Parathyroid adenoma (tissue), 2 donors: ENCODE results near the gene BSND.

Experiments
- H2AFZ ChIP-seq: fragments of 300-600 bp; sonication (generic); one replicate; pipeline ENCODE4 v1.7.0; 2017; ENCODE audit warnings: antibody characterized with exemption, mild to moderate bottlenecking
- H3K27ac ChIP-seq: fragments of 300-600 bp; sonication (generic); one replicate; pipeline ENCODE4 v1.7.0; 2017
- H3K27me3 ChIP-seq: fragments of 300-600 bp; sonication (generic); one replicate; pipeline ENCODE4 v1.7.0; 2017; ENCODE audit warnings: low read length; ENCODE audit not compliant: control insufficient read depth, insufficient read depth
- H3K36me3 ChIP-seq: fragments of 300-600 bp; sonication (generic); one replicate; pipeline ENCODE4 v1.7.0; 2017; ENCODE audit warnings: low read length; ENCODE audit not compliant: control insufficient read depth, insufficient read depth
- H3K4me1 ChIP-seq: fragments of 300-600 bp; sonication (generic); one replicate; pipeline ENCODE4 v1.7.0; 2017; ENCODE audit warnings: control low read depth
- H3K4me2 ChIP-seq: fragments of 300-600 bp; sonication (generic); one replicate; pipeline ENCODE4 v1.7.0; 2017; ENCODE audit warnings: low read length
- H3K4me3 ChIP-seq: fragments of 300-600 bp; sonication (generic); one replicate; pipeline ENCODE4 v1.7.0; 2017; ENCODE audit warnings: low read depth, low read length
- H3K79me2 ChIP-seq: fragments of 300-600 bp; sonication (generic); one replicate; pipeline ENCODE4 v1.7.0; 2017; ENCODE audit warnings: control low read depth
- H3K9ac ChIP-seq: fragments of 300-600 bp; sonication (generic); one replicate; pipeline ENCODE4 v1.7.0; 2017; ENCODE audit warnings: mild to moderate bottlenecking
- H3K9me3 ChIP-seq: fragments of 300-600 bp; sonication (generic); one replicate; pipeline ENCODE4 v1.7.0; 2017; ENCODE audit warnings: low read length; ENCODE audit not compliant: control insufficient read depth
- TF ChIP-seq, protein P1 (sequence below): fragments of 300-600 bp; sonication (generic); IDR thresholded peaks from one replicate; pipeline ENCODE4 v1.7.0; 2017; ENCODE audit warnings: antibody characterized with exemption, mild to moderate bottlenecking
- donor health status: primary hyperparathyroidism.

BSND gene

DNA sequence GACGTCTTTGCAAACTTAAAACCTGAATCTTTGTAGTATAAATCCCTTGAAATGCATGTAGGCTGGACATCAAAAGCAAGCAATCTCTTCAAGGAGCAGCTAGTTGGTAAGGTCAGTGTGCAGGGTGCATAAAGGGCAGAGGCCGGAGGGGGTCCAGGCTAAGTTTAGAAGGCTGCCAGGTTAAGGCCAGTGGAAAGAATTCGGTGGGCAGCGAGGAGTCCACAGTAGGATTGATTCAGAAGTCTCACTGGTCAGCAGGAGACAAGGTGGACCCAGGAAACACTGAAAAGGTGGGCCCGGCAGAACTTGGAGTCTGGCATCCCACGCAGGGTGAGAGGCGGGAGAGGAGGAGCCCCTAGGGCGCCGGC lies 40.2 kb downstream of the BSND start:
- H3K27me3 ChIP-seq, result no peaks in the 10 kb centered on the region
- TF ChIP-seq, protein P1, sequence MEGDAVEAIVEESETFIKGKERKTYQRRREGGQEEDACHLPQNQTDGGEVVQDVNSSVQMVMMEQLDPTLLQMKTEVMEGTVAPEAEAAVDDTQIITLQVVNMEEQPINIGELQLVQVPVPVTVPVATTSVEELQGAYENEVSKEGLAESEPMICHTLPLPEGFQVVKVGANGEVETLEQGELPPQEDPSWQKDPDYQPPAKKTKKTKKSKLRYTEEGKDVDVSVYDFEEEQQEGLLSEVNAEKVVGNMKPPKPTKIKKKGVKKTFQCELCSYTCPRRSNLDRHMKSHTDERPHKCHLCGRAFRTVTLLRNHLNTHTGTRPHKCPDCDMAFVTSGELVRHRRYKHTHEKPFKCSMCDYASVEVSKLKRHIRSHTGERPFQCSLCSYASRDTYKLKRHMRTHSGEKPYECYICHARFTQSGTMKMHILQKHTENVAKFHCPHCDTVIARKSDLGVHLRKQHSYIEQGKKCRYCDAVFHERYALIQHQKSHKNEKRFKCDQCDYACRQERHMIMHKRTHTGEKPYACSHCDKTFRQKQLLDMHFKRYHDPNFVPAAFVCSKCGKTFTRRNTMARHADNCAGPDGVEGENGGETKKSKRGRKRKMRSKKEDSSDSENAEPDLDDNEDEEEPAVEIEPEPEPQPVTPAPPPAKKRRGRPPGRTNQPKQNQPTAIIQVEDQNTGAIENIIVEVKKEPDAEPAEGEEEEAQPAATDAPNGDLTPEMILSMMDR, result no peak
- no peaks in the 10 kb centered on the region for H3K79me2 ChIP-seq
- H3K36me3 ChIP-seq, result no peaks in the 10 kb centered on the region
- H2AFZ ChIP-seq, result no peak overlapping the region
- no peak overlapping the region for H3K4me3 ChIP-seq
- H3K4me1 ChIP-seq, result no peaks in the 10 kb centered on the region
- H3K9ac ChIP-seq, result no peak overlapping the region
- no peaks in the 10 kb centered on the region for H3K9me3 ChIP-seq
- no peak overlapping the region for H3K4me2 ChIP-seq
- H3K27ac ChIP-seq, result no peak overlapping the region

DNA sequence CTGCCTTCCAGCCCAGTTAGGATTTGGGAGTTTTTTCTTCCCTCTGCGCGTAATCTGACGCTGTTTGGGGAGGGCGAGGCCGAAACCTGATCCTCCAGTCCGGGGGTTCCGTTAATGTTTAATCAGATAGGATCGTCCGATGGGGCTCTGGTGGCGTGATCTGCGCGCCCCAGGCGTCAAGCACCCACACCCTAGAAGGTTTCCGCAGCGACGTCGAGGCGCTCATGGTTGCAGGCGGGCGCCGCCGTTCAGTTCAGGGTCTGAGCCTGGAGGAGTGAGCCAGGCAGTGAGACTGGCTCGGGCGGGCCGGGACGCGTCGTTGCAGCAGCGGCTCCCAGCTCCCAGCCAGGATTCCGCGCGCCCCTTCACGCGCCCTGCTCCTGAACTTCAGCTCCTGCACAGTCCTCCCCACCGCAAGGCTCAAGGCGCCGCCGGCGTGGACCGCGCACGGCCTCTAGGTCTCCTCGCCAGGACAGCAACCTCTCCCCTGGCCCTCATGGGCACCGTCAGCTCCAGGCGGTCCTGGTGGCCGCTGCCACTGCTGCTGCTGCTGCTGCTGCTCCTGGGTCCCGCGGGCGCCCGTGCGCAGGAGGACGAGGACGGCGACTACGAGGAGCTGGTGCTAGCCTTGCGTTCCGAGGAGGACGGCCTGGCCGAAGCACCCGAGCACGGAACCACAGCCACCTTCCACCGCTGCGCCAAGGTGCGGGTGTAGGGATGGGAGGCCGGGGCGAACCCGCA lies 40.8 kb downstream of the BSND start, which contains the start of gene PCSK9:
Gene PCSK9 (plus strand): TSS at position 207 of the 741 bp plus-strand sequence. CDS start 290 bp downstream, at position 497.
- peak within 1 kb of the TSS; percentile 27 for H3K4me2 ChIP-seq
- H2AFZ ChIP-seq, result no peak within 1 kb of the TSS
- no peak within 1 kb of the TSS for H3K9ac ChIP-seq
- TF ChIP-seq, protein P1, result no peak
- no peak within 1 kb of the TSS for H3K27ac ChIP-seq
- H3K4me3 ChIP-seq, result no peak within 1 kb of the TSS
- no peaks in the 10 kb centered on the region for H3K9me3 ChIP-seq
- no peaks in the 10 kb centered on the region for H3K36me3 ChIP-seq
- H3K79me2 ChIP-seq, result no peaks in the 10 kb centered on the region
- H3K4me1 ChIP-seq, result no peaks in the 10 kb centered on the region
- H3K27me3 ChIP-seq, result no peaks in the 10 kb centered on the region

DNA sequence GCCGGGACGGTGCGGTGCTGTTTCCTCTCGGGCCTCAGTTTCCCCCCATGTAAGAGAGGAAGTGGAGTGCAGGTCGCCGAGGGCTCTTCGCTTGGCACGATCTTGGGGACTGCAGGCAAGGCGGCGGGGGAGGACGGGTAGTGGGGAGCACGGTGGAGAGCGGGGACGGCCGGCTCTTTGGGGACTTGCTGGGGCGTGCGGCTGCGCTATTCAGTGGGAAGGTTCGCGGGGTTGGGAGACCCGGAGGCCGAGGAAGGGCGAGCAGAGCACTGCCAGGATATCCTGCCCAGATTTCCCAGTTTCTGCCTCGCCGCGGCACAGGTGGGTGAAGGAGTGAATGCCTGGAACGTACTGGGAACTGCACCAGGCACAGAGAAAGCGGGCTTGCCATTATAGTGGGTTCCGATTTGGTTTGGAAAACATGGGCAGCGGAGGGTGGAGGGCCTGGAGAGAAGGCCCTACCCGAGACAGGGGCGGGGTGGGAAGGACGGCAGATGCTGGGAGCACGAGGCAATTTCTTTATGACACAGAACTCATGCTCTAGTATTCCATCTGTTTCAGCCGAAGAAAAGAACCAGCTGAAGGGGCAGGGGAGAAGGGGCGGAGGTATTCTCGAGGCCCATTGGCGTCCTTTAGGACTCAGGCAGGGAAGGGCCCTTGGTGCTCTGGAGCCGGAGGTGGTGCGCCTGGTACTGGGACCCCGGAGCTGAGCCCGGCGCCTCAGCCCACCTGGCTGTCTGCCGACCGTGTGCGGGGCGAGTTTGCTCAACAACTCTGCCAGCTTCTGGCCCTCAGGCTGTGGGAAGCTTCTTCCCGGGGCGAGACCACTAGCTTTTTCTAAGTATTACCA lies 41.6 kb downstream of the BSND start:
- no peaks in the 10 kb centered on the region for H3K79me2 ChIP-seq
- no peaks in the 10 kb centered on the region for H3K4me1 ChIP-seq
- no peaks in the 10 kb centered on the region for H3K36me3 ChIP-seq
- H3K4me3 ChIP-seq, result no peak overlapping the region
- peak overlapping the region; percentile 27 for H3K4me2 ChIP-seq
- no peaks in the 10 kb centered on the region for H3K27me3 ChIP-seq
- TF ChIP-seq, protein P1, result no peak
- H2AFZ ChIP-seq, result no peak overlapping the region
- H3K9me3 ChIP-seq, result no peaks in the 10 kb centered on the region
- H3K9ac ChIP-seq, result no peak overlapping the region
- H3K27ac ChIP-seq, result no peak overlapping the region

DNA sequence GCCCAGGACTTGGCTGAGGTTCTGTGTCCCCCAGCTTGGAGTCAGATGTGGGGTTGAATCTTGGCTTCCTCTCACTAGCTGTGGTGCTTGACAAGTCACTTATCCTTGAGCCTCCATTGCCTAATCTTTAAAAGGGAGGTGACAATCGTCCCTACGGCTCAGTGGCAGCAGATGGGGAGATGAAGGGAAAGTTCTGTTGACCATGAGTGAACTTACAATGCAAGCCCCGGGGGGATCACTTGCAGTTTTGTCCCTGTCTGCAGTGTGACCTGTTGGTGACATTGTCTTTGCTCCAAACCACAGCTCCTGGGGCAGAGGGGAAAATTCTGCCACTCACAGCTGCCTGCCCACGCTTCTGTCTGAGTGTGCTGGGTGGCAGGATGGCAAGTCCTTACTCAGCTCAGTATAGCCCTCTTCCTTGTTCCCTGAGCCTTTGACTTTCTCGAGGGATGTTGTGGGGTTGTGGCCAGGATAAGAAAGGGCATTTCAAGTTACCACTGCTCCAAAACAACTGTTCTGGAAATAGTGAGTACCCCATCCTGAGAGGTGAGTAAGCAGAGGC lies 42.3 kb downstream of the BSND start:
- Histone ChIP-seq H3K79me2 (no peaks in the 10 kb centered on the region), H3K36me3 (no peaks in the 10 kb centered on the region), H3K27me3 (no peaks in the 10 kb centered on the region), H2AFZ (no peak overlapping the region), H3K4me3 (no peak overlapping the region), H3K9me3 (no peaks in the 10 kb centered on the region), H3K9ac (no peak overlapping the region), H3K4me2 (no peak overlapping the region), H3K4me1 (no peaks in the 10 kb centered on the region), H3K27ac (no peak overlapping the region)
- TF ChIP-seq, protein P1, result no peak
